NCI-H345 treated with DMSO at 0.1 percent for 48 hours (cell line): ENCODE results near the gene MCF2L2.

Experiments used
- DNase-seq: peaks from one replicate; lab custom pipeline; 2025; ENCODE audit not compliant: unreplicated experiment; lab: John Stamatoyannopoulos, UW

Gene MCF2L2

DNA sequence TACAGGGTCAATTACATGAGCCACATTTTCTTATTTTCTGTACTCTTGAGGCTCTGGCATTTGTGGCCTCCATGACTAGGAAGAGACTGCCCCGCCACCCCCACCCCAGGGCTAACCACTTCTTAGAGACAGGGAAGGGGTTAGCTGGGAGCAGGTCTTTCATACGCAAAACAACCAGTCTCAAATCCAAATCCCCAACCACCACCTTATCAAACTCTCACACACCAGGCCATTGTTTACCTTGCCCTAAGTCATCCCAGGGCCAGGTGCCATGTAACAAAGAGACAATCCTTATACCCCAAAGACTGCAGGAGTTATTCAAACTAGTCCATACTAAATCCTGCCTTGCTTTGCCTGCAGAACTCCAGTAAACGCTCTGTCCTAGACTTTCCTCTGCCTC, 97.5 kb downstream of the MCF2L2 start:
- DNase-seq = no peak

- DNase-seq = no peak
Observed at GRCh38 chr3:183329543-183329942, 98.9 kb downstream of the MCF2L2 start.

- no peak for DNase-seq
Observed at GRCh38 chr3:183328823-183329222, 99.6 kb downstream of the MCF2L2 start.

GRCh38 chr3:183328164-183328563, 100.3 kb downstream of the MCF2L2 start:
- DNase-seq = no peak

GRCh38 chr3:183327343-183327742, 101.1 kb downstream of the MCF2L2 start:
- DNase-seq = no peak

DNA sequence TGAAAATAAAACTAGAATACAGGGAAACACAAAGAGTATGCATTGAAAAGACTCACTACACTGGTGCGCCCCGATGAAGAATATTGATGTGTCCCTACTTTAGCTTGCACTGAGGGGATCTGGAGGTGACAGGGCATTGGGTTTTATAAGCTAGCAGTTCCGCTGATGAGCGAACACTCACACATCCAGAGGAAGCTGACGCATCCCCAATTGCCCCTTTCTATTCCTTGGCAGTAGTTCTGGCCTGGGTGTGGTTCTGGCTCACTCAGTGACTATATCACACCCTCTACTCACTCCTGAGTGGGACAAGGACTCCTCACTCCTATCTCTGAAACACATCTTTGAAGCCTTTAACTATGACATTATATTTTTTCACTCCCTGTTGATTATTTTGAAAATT, 104.3 kb downstream of the MCF2L2 start:
- no peak for DNase-seq

GRCh38 chr3:183319371-183319770, 109.0 kb downstream of the MCF2L2 start:
- DNase-seq = peak; percentile 46

GRCh38 chr3:183318877-183319276, 109.5 kb downstream of the MCF2L2 start:
- DNase-seq = no peak

- no peak for DNase-seq
Observed at GRCh38 chr3:183317886-183318865, 110.2 kb downstream of the MCF2L2 start.

DNA sequence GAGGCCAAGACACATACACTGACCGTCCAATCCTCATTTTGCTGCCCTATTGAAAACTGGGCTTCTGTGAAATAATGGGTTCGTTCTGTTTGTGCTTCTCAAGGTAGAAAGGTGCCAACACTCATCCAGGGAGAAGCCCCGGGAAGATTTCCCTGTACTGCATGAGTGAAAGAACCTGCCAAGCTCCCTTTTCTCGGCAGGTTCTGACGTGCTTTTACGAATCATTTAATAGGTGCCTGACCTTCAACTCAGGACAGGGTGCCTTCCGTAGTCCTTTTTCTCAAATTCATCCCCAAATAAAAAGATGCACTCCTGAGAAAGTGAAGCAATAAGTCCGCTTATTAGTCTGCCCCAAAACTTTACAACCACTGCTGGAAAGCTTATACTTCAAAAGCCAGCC, 111.1 kb downstream of the MCF2L2 start:
- DNase-seq = no peak

GRCh38 chr3:183315739-183316138, 112.7 kb downstream of the MCF2L2 start:
- DNase-seq = no peak

GRCh38 chr3:183313764-183314163, 114.7 kb downstream of the MCF2L2 start:
- no peak for DNase-seq

- no peak for DNase-seq
Observed at GRCh38 chr3:183313351-183313750, 115.1 kb downstream of the MCF2L2 start.

DNA sequence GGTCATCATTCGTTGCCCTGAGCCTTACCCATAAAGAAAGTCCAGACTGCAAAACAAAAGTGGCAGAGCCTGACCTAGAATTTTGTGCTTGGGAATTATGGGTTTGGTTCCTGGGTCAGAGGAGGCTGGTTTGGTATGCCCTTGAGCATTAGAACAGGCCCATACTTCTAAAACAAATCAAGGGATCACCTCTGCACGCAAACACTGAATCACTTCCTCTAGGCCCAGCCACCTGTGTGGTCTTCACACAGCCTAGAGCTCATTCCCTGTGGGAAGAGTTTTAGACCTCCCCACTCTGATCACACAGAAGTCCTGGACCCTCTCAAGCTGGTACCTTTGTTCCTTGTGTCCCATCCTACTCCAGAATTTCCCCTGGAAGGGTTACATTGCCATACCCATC, 116.0 kb downstream of the MCF2L2 start:
- no peak for DNase-seq

GRCh38 chr3:183310936-183311335, 117.5 kb downstream of the MCF2L2 start:
- no peak for DNase-seq

GRCh38 chr3:183309276-183309675, 119.1 kb downstream of the MCF2L2 start:
- no peak for DNase-seq

GRCh38 chr3:183308751-183309150, 119.7 kb downstream of the MCF2L2 start:
- DNase-seq = no peak

DNA sequence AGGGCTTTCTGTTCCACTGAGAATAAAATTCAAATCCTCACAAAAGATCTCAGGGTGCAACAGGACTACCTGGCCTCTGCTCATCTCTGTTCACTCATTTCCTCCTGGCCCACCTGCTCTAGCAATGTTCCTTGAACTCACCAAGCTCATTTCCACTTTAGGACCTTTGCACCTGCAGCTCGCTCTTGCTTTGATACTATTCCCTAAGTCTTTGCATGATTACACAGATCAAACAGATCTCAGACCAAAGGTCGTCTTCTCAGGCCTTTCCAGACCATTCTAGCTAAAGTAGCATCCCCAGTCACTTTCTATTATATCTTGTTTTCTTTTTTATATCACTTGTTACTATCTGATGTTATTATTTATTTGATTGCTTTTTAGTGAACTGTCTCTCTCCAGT, 120.7 kb downstream of the MCF2L2 start:
- no peak for DNase-seq

DNA sequence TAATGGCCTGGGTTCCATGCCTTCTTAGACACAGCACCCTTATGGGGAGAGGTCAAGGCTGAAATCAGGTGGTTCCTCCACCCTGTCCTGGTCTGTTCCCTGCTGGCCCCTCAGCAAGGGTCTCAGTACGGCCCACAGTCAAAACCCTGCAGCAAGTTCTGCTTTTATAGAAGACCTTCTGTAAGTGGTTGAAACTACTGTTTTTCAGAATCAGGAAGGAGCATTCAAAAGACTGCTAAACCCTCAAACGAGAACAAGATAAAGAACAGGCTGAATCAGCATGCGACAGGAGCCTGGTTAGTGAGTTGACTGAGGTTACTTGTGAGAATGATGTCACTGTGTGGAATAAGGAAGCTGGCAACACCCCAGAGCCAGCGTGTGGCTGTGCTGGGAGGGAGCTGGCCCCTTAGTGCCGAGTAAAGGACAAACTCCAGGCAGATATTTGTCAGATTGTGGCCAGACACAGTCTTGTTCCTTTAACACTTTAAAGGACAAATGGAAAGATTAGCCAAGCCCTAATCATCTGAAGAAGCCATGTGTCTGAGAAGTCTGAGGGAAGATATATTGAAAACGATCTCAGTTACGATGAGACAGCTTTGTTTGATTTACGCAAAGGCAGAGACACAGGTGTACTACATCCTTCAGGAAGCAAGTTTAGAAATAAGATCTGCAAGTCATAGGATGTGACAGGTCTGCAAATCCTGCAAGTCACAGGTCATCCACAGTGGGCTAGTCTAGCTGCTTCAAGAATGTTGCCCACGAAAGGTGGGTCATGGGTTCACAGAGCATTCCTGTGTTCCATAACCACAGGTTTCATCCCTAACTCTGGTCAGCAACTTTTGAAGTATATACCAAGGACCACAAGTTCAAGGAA, 121.4 kb downstream of the MCF2L2 start:
- no peak for DNase-seq

DNA sequence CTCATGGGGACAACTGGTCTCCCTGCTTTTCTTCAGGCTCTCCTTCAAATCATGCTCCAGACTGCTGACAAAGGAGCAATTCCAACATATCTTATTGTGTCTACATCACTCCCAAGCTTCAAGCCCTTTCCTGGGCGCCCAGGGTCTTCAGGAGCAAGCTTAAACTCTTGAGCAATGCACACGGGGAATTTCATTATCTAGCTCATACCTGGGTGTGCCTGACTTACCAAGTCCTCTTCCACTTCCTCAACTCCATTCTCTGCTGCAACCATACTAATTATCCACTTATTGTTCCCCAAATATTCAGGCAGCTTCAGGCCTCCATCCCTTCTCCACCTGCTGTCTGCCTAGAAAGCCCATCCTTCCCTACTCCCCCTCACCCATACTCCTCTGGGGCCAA, 124.7 kb downstream of the MCF2L2 start:
- DNase-seq = no peak

- DNase-seq = no peak
Observed at GRCh38 chr3:183301937-183302580, 126.4 kb downstream of the MCF2L2 start.
